H9 (cell line): ENCODE measurements around the gene STX10. TPM values are rescaled to one million over a fixed set of nuclear protein-coding genes. Genes with fewer than 3 reads are reported as not detected.

Experiments used
- DNase-seq: peaks from one replicate; pipeline ENCODE4 v3.0.0-alpha.2; 2017
- H2AFZ ChIP-seq: one replicate; pipeline ENCODE4 v1.6.1; 2013; ENCODE audit warnings: mild to moderate bottlenecking, low read length, control low read depth, moderate library complexity
- H2AK5ac ChIP-seq: 2 replicates; pipeline ENCODE4 v1.6.1; 2013; ENCODE audit warnings: low read length, control low read depth, mixed read lengths; ENCODE audit not compliant: insufficient read length
- H2BK120ac ChIP-seq: one replicate; pipeline ENCODE4 v1.6.1; 2013; ENCODE audit warnings: low read depth, mild to moderate bottlenecking, low read length, control low read depth, inconsistent platforms; ENCODE audit not compliant: poor library complexity, severe bottlenecking
- H2BK12ac ChIP-seq: 2 replicates; pipeline ENCODE4 v1.6.1; 2013; ENCODE audit warnings: low read length, control low read depth, mixed read lengths, low read depth; ENCODE audit not compliant: insufficient read length
- H2BK15ac ChIP-seq: 2 replicates; pipeline ENCODE4 v1.6.1; 2013; ENCODE audit warnings: low read depth, low read length, control low read depth
- H2BK20ac ChIP-seq: one replicate; pipeline ENCODE4 v1.6.1; 2013; ENCODE audit warnings: low read depth, mild to moderate bottlenecking, low read length, control low read depth, inconsistent platforms; ENCODE audit not compliant: poor library complexity, severe bottlenecking
- H2BK5ac ChIP-seq: 2 replicates; pipeline ENCODE4 v1.6.1; 2013; ENCODE audit warnings: low read length, control low read depth, mixed read lengths; ENCODE audit not compliant: insufficient read length
- H3K14ac ChIP-seq: 2 replicates; pipeline ENCODE4 v1.6.1; 2013; ENCODE audit warnings: low read length, control low read depth; ENCODE audit not compliant: insufficient read depth
- H3K18ac ChIP-seq: 2 replicates; pipeline ENCODE4 v1.6.1; 2013; ENCODE audit warnings: low read depth, mild to moderate bottlenecking, mixed read lengths, low read length, control low read depth; ENCODE audit not compliant: insufficient read length
- H3K23ac ChIP-seq: 2 replicates; pipeline ENCODE4 v1.6.1; 2013; ENCODE audit warnings: low read length, control low read depth, mixed read lengths, low read depth; ENCODE audit not compliant: insufficient read length
- H3K23me2 ChIP-seq: 2 replicates; pipeline ENCODE4 v1.6.1; 2013; ENCODE audit warnings: low read depth, mild to moderate bottlenecking, mixed read lengths, low read length, control low read depth; ENCODE audit not compliant: insufficient read length, poor library complexity, severe bottlenecking
- H3K27ac ChIP-seq: 2 replicates; pipeline ENCODE4 v1.5.1; 2013; ENCODE audit warnings: low read length, control low read depth, mixed read lengths, low read depth; ENCODE audit not compliant: insufficient read length
- H3K27me3 ChIP-seq: 2 replicates; pipeline ENCODE4 v1.6.1; 2013; ENCODE audit warnings: low read length, control low read depth, inconsistent platforms; ENCODE audit not compliant: insufficient read depth
- H3K4ac ChIP-seq: 2 replicates; pipeline ENCODE4 v1.6.1; 2013; ENCODE audit warnings: low read depth, mild to moderate bottlenecking, control low read depth, inconsistent platforms, low read length, moderate library complexity
- H3K4me1 ChIP-seq: 2 replicates; pipeline ENCODE4 v1.6.1; 2013; ENCODE audit warnings: low read length, control low read depth, inconsistent platforms; ENCODE audit not compliant: insufficient read depth
- H3K4me2 ChIP-seq: 2 replicates; pipeline ENCODE4 v1.6.1; 2013; ENCODE audit warnings: low read length, control low read depth, mixed read lengths; ENCODE audit not compliant: insufficient read length, insufficient read depth
- H3K56ac ChIP-seq: 2 replicates; pipeline ENCODE4 v1.6.1; 2013; ENCODE audit warnings: low read depth, mild to moderate bottlenecking, mixed read lengths, low read length, control low read depth; ENCODE audit not compliant: insufficient read length
- H3K79me1 ChIP-seq: 2 replicates; pipeline ENCODE4 v1.6.1; 2013; ENCODE audit warnings: low read depth, mild to moderate bottlenecking, moderate library complexity, low read length, control low read depth, inconsistent platforms; ENCODE audit not compliant: insufficient read depth, poor library complexity, severe bottlenecking
- H3K79me2 ChIP-seq: 2 replicates; pipeline ENCODE4 v1.6.1; 2013; ENCODE audit warnings: low read length, control low read depth, inconsistent platforms; ENCODE audit not compliant: insufficient read depth
- H3K9ac ChIP-seq: 2 replicates; pipeline ENCODE4 v1.6.1; 2013; ENCODE audit warnings: low read length, control low read depth, mixed read lengths; ENCODE audit not compliant: insufficient read length; ENCODE audit errors: extremely low read depth
- H3K9me3 ChIP-seq: one replicate; pipeline ENCODE4 v1.6.1; 2013; ENCODE audit warnings: low read depth, low read length, inconsistent platforms; ENCODE audit not compliant: control insufficient read depth
- H3T11ph ChIP-seq: one replicate; pipeline ENCODE4 v1.6.1; 2013; ENCODE audit warnings: mild to moderate bottlenecking, low read length, control low read depth, inconsistent platforms
- H4K20me1 ChIP-seq: one replicate; pipeline ENCODE4 v1.6.1; 2013; ENCODE audit not compliant: control insufficient read depth, insufficient read length, insufficient read depth
- H4K5ac ChIP-seq: 2 replicates; pipeline ENCODE4 v1.6.1; 2013; ENCODE audit warnings: low read depth, mild to moderate bottlenecking, mixed read lengths, low read length, control low read depth; ENCODE audit not compliant: insufficient read length
- H4K8ac ChIP-seq: replicated peaks from 2 replicates; pipeline ENCODE4 v1.6.1; 2013; ENCODE audit warnings: low read length, control low read depth, mixed read lengths, low read depth; ENCODE audit not compliant: insufficient read length
- H4K91ac ChIP-seq: 2 replicates; pipeline ENCODE4 v1.6.1; 2013; ENCODE audit warnings: low read depth, mild to moderate bottlenecking, moderate library complexity, mixed read lengths, low read length, control low read depth; ENCODE audit not compliant: insufficient read length
- H3K27ac Mint-ChIP-seq, 3 experiments: 2 replicates in 2 of 3; 3 replicates in 1 of 3; pipeline ENCODE4 v1.8.0; 2020 to 2021; ENCODE audit warnings: mixed read lengths in 3 of 3, mild to moderate bottlenecking in 1 of 3, moderate library complexity in 1 of 3
- H3K27me3 Mint-ChIP-seq: 2 replicates; pipeline ENCODE4 v1.8.0; 2021; ENCODE audit warnings: low read depth, mild to moderate bottlenecking, moderate library complexity, mixed read lengths
- H3K36me3 Mint-ChIP-seq, 3 experiments: 2 replicates in 2 of 3; 3 replicates in 1 of 3; pipeline ENCODE4 v1.8.0; 2020 to 2021; ENCODE audit warnings: low read depth in 3 of 3, mixed read lengths in 3 of 3; ENCODE audit not compliant: insufficient read depth in 1 of 3
- H3K4me1 Mint-ChIP-seq, 2 experiments: 2 replicates each; pipeline ENCODE4 v1.8.0; 2020; ENCODE audit warnings: mixed read lengths in 2 of 2
- H3K4me3 Mint-ChIP-seq, 2 experiments: 2 replicates in 1 of 2; 3 replicates in 1 of 2; pipeline ENCODE4 v1.8.0; 2020 to 2021; ENCODE audit warnings: mild to moderate bottlenecking in 2 of 2, mixed read lengths in 2 of 2, moderate library complexity in 1 of 2
- H3K9me3 Mint-ChIP-seq, 2 experiments: 2 replicates in 1 of 2; 3 replicates in 1 of 2; pipeline ENCODE4 v1.8.0; 2020; ENCODE audit warnings: mild to moderate bottlenecking in 2 of 2, mixed read lengths in 2 of 2, moderate library complexity in 1 of 2
- CTCF ChIP-seq: fragments of 200-600 bp; sonication (generic); conservative IDR thresholded peaks from 3 replicates; pipeline ENCODE4 v1.8.0; 2021; ENCODE audit warnings: antibody characterized with exemption, mild to moderate bottlenecking
- WGBS: extraction: QIAGEN DNeasy Blood & Tissue Kit; methylation state at CpG from one replicate; pipeline ENCODE4 v1.1.7; 2013; ENCODE audit warnings: missing lambda C conversion rate, low lambda C conversion rate, mixed read lengths; ENCODE audit not compliant: insufficient read length; ENCODE audit errors: extremely low coverage; 5-methylcytosine and 5-hydroxymethylcytosine counted together
- total RNA-seq: library from RNA; stranded (reverse); gene quantifications from 2 replicates; pipeline ENCODE4 v1.2.1, GENCODE V29; 2021

Gene STX10
- total RNA-seq, 1 experiment from 2014 or later, result 39.4 TPM

- H3K14ac ChIP-seq, result no peak overlapping the region; the same call in 1 of the 2 replicates
- no CpG with 5 or more reads among the region's 7 CpGs for WGBS
- peaks cover 3% of the 10 kb centered on the region for H4K20me1 ChIP-seq
- Mint-ChIP-seq H3K36me3 (peaks cover 2 to 3% (median 3%) of the 10 kb centered on the region in 3 experiments), H3K4me1 (peaks cover 14 to 24% of the 10 kb centered on the region in 2 experiments), H3K27me3 (peaks cover 53% of the 10 kb centered on the region), H3K27ac (no peak overlapping the region), H3K9me3 (peaks cover 3 to 7% of the 10 kb centered on the region in 2 experiments; a peak in 3 of 5 replicates), H3K4me3 (peak overlapping the region; percentile 7 to 26; a peak in 2 of 5 replicates)
- no peak overlapping the region for H2AK5ac ChIP-seq
- H4K5ac ChIP-seq, result no peak overlapping the region
- H3K9ac ChIP-seq, result no peak overlapping the region
- H2BK15ac ChIP-seq, result no peak overlapping the region
- H2BK5ac ChIP-seq, result no peak overlapping the region
- H2AFZ ChIP-seq, result no peak overlapping the region
- no peak for DNase-seq
- H4K91ac ChIP-seq, result no peak overlapping the region
- no peak overlapping the region for H3K27ac ChIP-seq
- no peak overlapping the region for H3T11ph ChIP-seq
- no peak overlapping the region for H3K56ac ChIP-seq
- H3K4me1 ChIP-seq, result no peaks in the 10 kb centered on the region
- no peak overlapping the region for H3K18ac ChIP-seq
- no peaks in the 10 kb centered on the region for H3K9me3 ChIP-seq
- H2BK20ac ChIP-seq, result no peak overlapping the region
- H3K23ac ChIP-seq, result no peak overlapping the region
- H4K8ac ChIP-seq, result no peak overlapping the region
- no peaks in the 10 kb centered on the region for H3K79me2 ChIP-seq
- no peak for TF ChIP-seq CTCF
- peaks cover 3% of the 10 kb centered on the region for H3K23me2 ChIP-seq
- H3K27me3 ChIP-seq, result peaks cover 29% of the 10 kb centered on the region; the same call in 1 of the 2 replicates
- H3K79me1 ChIP-seq, result no peaks in the 10 kb centered on the region
- H2BK120ac ChIP-seq, result no peak overlapping the region
- H3K4ac ChIP-seq, result no peak overlapping the region
- no peak overlapping the region for H2BK12ac ChIP-seq
- peak overlapping the region; percentile 20 for H3K4me2 ChIP-seq
Measured at GRCh38 chr19:13102416-13102665, 47.8 kb downstream of the STX10 start.
